H1 (cell line): Measurements from ENCODE around the gene FAM120C. TPM values are rescaled to one million over a fixed set of nuclear protein-coding genes. Genes with fewer than 3 reads are reported as not detected.

Source experiments
- CTCF ChIA-PET: fragments of 300-600 bp; sonication (Branson Sonifier 250); formaldehyde crosslinking; loops from one replicate; lab custom pipeline; 2021; ENCODE audit not compliant: partially characterized antibody; lab: Charles Lee
- POLR2A ChIA-PET: fragments of 300-600 bp; sonication (Branson Sonifier 250); formaldehyde crosslinking; loops from one replicate; lab custom pipeline; 2021; ENCODE audit warnings: inconsistent platforms; ENCODE audit not compliant: partially characterized antibody; lab: Charles Lee
- DNase-seq, 2 experiments: peaks; one replicate each; pipeline versions ENCODE4 v3.0.0 to v3.0.0-alpha.2; 2010 to 2022; ENCODE audit warnings: low spot score in 2 of 2, low read depth in 1 of 2, mixed read lengths in 1 of 2
- FAIRE-seq: peaks from 2 replicates; lab custom pipeline; 2011; peaks lifted over from hg19 to GRCh38; lab: Jason Lieb, UNC
- H2AFZ ChIP-seq: 2 replicates; pipeline ENCODE4 v1.8.1; 2012; ENCODE audit warnings: low read length, inconsistent platforms
- H2AK5ac ChIP-seq: 2 replicates; pipeline ENCODE4 v1.6.1; 2013; ENCODE audit warnings: low read depth, low read length
- H2BK120ac ChIP-seq: replicated peaks from 2 replicates; pipeline ENCODE3; 2013; ENCODE audit warnings: low read depth, low read length, inconsistent platforms
- H2BK12ac ChIP-seq: 2 replicates; pipeline ENCODE4 v1.6.1; 2013; ENCODE audit warnings: low read depth, low read length
- H2BK15ac ChIP-seq: 2 replicates; pipeline ENCODE4 v1.6.1; 2013; ENCODE audit warnings: low read length
- H2BK20ac ChIP-seq: 2 replicates; pipeline ENCODE4 v1.6.1; 2013; ENCODE audit warnings: low read length
- H2BK5ac ChIP-seq: 2 replicates; pipeline ENCODE4 v1.6.1; 2013; ENCODE audit warnings: low read depth, low read length
- H3K14ac ChIP-seq: 2 replicates; pipeline ENCODE4 v1.6.1; 2013; ENCODE audit warnings: inconsistent platforms; ENCODE audit not compliant: insufficient read length
- H3K18ac ChIP-seq: 2 replicates; pipeline ENCODE4 v1.6.1; 2013; ENCODE audit warnings: low read length; ENCODE audit errors: extremely low read depth
- H3K23ac ChIP-seq: 2 replicates; pipeline ENCODE4 v1.6.1; 2013; ENCODE audit warnings: inconsistent platforms; ENCODE audit not compliant: insufficient read length
- H3K23me2 ChIP-seq: 2 replicates; pipeline ENCODE4 v1.6.1; 2013; ENCODE audit warnings: low read depth, low read length
- H3K27ac ChIP-seq: 2 replicates; pipeline ENCODE4 v1.6.1; 2011; ENCODE audit warnings: low read depth, low read length, inconsistent platforms
- H3K27me3 ChIP-seq, 4 experiments: replicated peaks in 1 of 4; 1 replicate in 1 of 4; 2 replicates in 3 of 4; pipeline versions ENCODE4 v1.6.1 to v1.8.1; 2011 to 2013; ENCODE audit warnings: low read length in 3 of 4, mild to moderate bottlenecking in 3 of 4, inconsistent platforms in 2 of 4, mixed read lengths in 2 of 4, moderate library complexity in 1 of 4; ENCODE audit not compliant: control insufficient read depth in 3 of 4, insufficient read depth in 3 of 4; ENCODE audit errors: extremely low read depth in 1 of 4
- H3K36me3 ChIP-seq, 4 experiments: 2 replicates each; pipeline versions ENCODE4 v1.6.1 to v1.8.1; 2011 to 2013; ENCODE audit warnings: mild to moderate bottlenecking in 4 of 4, low read length in 3 of 4, moderate library complexity in 2 of 4, control low read depth in 1 of 4, inconsistent platforms in 1 of 4; ENCODE audit not compliant: insufficient read depth in 4 of 4, control insufficient read depth in 2 of 4
- H3K4ac ChIP-seq: replicated peaks from 2 replicates; pipeline ENCODE3; 2013; ENCODE audit warnings: low read length, low read depth, mixed read lengths, inconsistent platforms; ENCODE audit not compliant: insufficient read length
- H3K4me1 ChIP-seq, 4 experiments: replicated peaks in 1 of 4; 1 replicate in 1 of 4; 2 replicates in 3 of 4; pipeline versions ENCODE4 v1.6.1 to v1.8.1; 2011 to 2013; ENCODE audit warnings: low read length in 3 of 4, inconsistent platforms in 2 of 4, mixed read lengths in 1 of 4; ENCODE audit not compliant: insufficient read depth in 4 of 4, control insufficient read depth in 3 of 4
- H3K4me2 ChIP-seq, 2 experiments: 2 replicates each; pipeline versions ENCODE4 v1.6.1 to v1.8.1; 2011 to 2013; ENCODE audit warnings: low read depth in 2 of 2, low read length in 2 of 2, control low read depth in 1 of 2, inconsistent platforms in 1 of 2, mild to moderate bottlenecking in 1 of 2; ENCODE audit not compliant: insufficient read depth in 1 of 2
- H3K4me3 ChIP-seq, 4 experiments: fragments of 200-600, 300-600 bp in 1 of 4; sonication (generic), shearing (Covaris generic), sonication (Bioruptor Twin) in 1 of 4; 2 replicates each; pipeline versions ENCODE4 v1.5.1 to v1.8.1; 2011 to 2016; ENCODE audit warnings: low read length in 4 of 4, low read depth in 3 of 4, control low read depth in 2 of 4, inconsistent platforms in 2 of 4, mild to moderate bottlenecking in 2 of 4, mixed read lengths in 1 of 4, moderate library complexity in 1 of 4; ENCODE audit not compliant: insufficient read depth in 2 of 4; ENCODE audit errors: extremely low read depth in 1 of 4
- H3K56ac ChIP-seq: replicated peaks from 2 replicates; pipeline ENCODE3; 2013; ENCODE audit warnings: low read depth, mild to moderate bottlenecking, mixed read lengths, low read length, inconsistent platforms; ENCODE audit not compliant: insufficient read length
- H3K79me1 ChIP-seq: 2 replicates; pipeline ENCODE4 v1.6.1; 2013; ENCODE audit warnings: low read depth, low read length, control low read depth
- H3K79me2 ChIP-seq, 2 experiments: 2 replicates each; pipeline versions ENCODE4 v1.6.1 to v1.8.1; 2012 to 2013; ENCODE audit warnings: low read length in 2 of 2, mild to moderate bottlenecking in 2 of 2, inconsistent platforms in 1 of 2; ENCODE audit not compliant: insufficient read depth in 2 of 2, control insufficient read depth in 1 of 2
- H3K9ac ChIP-seq, 4 experiments: replicated peaks in 1 of 4; 1 replicate in 1 of 4; 2 replicates in 3 of 4; pipeline versions ENCODE4 v1.6.1 to v1.8.1; 2011 to 2013; ENCODE audit warnings: low read depth in 3 of 4, low read length in 3 of 4, control low read depth in 2 of 4, mild to moderate bottlenecking in 2 of 4, moderate library complexity in 2 of 4, inconsistent platforms in 1 of 4; ENCODE audit errors: extremely low read depth in 1 of 4
- H3K9me3 ChIP-seq, 2 experiments: 2 replicates each; pipeline versions ENCODE4 v1.6.1 to v1.8.1; 2012 to 2013; ENCODE audit warnings: mild to moderate bottlenecking in 2 of 2, moderate library complexity in 2 of 2, control low read depth in 1 of 2, inconsistent platforms in 1 of 2, low read depth in 1 of 2, low read length in 1 of 2, mixed read lengths in 1 of 2; ENCODE audit not compliant: insufficient read depth in 2 of 2
- H4K20me1 ChIP-seq, 2 experiments: replicated peaks in 1 of 2; 2 replicates each; pipeline versions ENCODE3 to v1.8.1; 2011 to 2013; ENCODE audit warnings: inconsistent platforms in 2 of 2, low read length in 2 of 2, mild to moderate bottlenecking in 1 of 2; ENCODE audit not compliant: insufficient read depth in 2 of 2, control insufficient read depth in 1 of 2
- H4K5ac ChIP-seq: 2 replicates; pipeline ENCODE4 v1.6.1; 2013; ENCODE audit warnings: low read length, low read depth, mixed read lengths, inconsistent platforms; ENCODE audit not compliant: insufficient read length
- H4K8ac ChIP-seq: 2 replicates; pipeline ENCODE4 v1.8.0; 2013; ENCODE audit warnings: mild to moderate bottlenecking, moderate library complexity, low read length, inconsistent platforms; ENCODE audit not compliant: insufficient read depth; ENCODE audit errors: extremely low read depth
- H4K91ac ChIP-seq: replicated peaks from 2 replicates; pipeline ENCODE3; 2013; ENCODE audit warnings: low read length, mixed read lengths, inconsistent platforms; ENCODE audit not compliant: insufficient read length
- ASH2L ChIP-seq: fragments of 200-600, 300-600 bp; sonication (generic); IDR thresholded peaks from one replicate; pipeline ENCODE4 v1.7.1; 2017; ENCODE audit warnings: low read length
- BRCA1 ChIP-seq: IDR thresholded peaks from 2 replicates; pipeline ENCODE4 v1.6.1; 2012; ENCODE audit warnings: low read depth, low read length, improper control_type of control experiment
- CBX5 ChIP-seq: fragments of 300-800, 300-1000 bp; sonication (generic); IDR thresholded peaks from 2 replicates; pipeline ENCODE4 v1.7.1; 2016; ENCODE audit warnings: antibody characterized with exemption, low read length, low read depth
- CHD1 ChIP-seq: IDR thresholded peaks from 2 replicates; pipeline ENCODE4 v1.6.1; 2012; ENCODE audit warnings: low read depth, low read length, improper control_type of control experiment
- CHD2 ChIP-seq: IDR thresholded peaks from 2 replicates; pipeline ENCODE4 v1.6.1; 2012; ENCODE audit warnings: low read length, improper control_type of control experiment
- EGR1 ChIP-seq: IDR thresholded peaks from 2 replicates; pipeline ENCODE4 v1.6.1; 2011; ENCODE audit warnings: low read depth, low read length, borderline replicate concordance
- GABPA ChIP-seq: IDR thresholded peaks from 2 replicates; pipeline ENCODE4 v1.6.1; 2011; ENCODE audit warnings: mild to moderate bottlenecking, low read length, moderate library complexity, borderline replicate concordance; ENCODE audit not compliant: insufficient read depth
- GTF2F1 ChIP-seq: IDR thresholded peaks from 2 replicates; pipeline ENCODE4 v1.6.1; 2012; ENCODE audit warnings: low read depth, low read length, improper control_type of control experiment, borderline replicate concordance
- HDAC2 ChIP-seq, 2 experiments: fragments of 300-600 bp in 1 of 2; sonication (generic) in 1 of 2; IDR thresholded peaks; 2 replicates each; pipeline ENCODE4 v1.6.1; 2011 to 2012; ENCODE audit warnings: low read depth in 2 of 2, low read length in 2 of 2, mild to moderate bottlenecking in 2 of 2, moderate library complexity in 2 of 2, borderline replicate concordance in 1 of 2, inconsistent platforms in 1 of 2
- KDM5A ChIP-seq: fragments of 200-600 bp; IDR thresholded peaks from 2 replicates; pipeline ENCODE4 v1.7.1; 2012; ENCODE audit warnings: mild to moderate bottlenecking, low read length, inconsistent platforms, mixed read lengths
- MAFK ChIP-seq: IDR thresholded peaks from 2 replicates; pipeline ENCODE4 v1.6.1; 2012; ENCODE audit warnings: low read depth, mild to moderate bottlenecking, improper control_type of control experiment, low read length
- NRF1 ChIP-seq: IDR thresholded peaks from 2 replicates; pipeline ENCODE4 v1.6.1; 2011; ENCODE audit warnings: mild to moderate bottlenecking, low read depth, low read length, improper control_type of control experiment
- PHF8 ChIP-seq: fragments of 200-600 bp; sonication (generic); conservative IDR thresholded peaks from 2 replicates; pipeline ENCODE4 v1.7.1; 2012; ENCODE audit warnings: low read depth, mild to moderate bottlenecking, inconsistent platforms, low read length, moderate library complexity
- RFX5 ChIP-seq: IDR thresholded peaks from 2 replicates; pipeline ENCODE4 v1.6.1; 2011; ENCODE audit warnings: low read depth, low read length, improper control_type of control experiment, borderline replicate concordance
- RXRA ChIP-seq: IDR thresholded peaks from 2 replicates; pipeline ENCODE4 v1.6.1; 2011; ENCODE audit warnings: low read depth, mild to moderate bottlenecking, low read length, moderate library complexity; ENCODE audit not compliant: insufficient read depth
- YY1 ChIP-seq: IDR thresholded peaks from 2 replicates; pipeline ENCODE4 v1.6.1; 2011; ENCODE audit warnings: low read depth, mild to moderate bottlenecking, low read length
- WGBS, 2 experiments: shearing (Covaris generic) in 1 of 2; methylation state at CpG; one replicate each; pipeline versions ENCODE4 v1.1.6 to v1.1.7; 2013 to 2015; ENCODE audit warnings: low lambda C conversion rate in 2 of 2, mixed read lengths in 2 of 2, inconsistent platforms in 1 of 2, low coverage in 1 of 2, missing lambda C conversion rate in 1 of 2; ENCODE audit not compliant: insufficient replicate concordance in 2 of 2, insufficient coverage in 1 of 2, insufficient read length in 1 of 2; ENCODE audit errors: extremely low coverage in 1 of 2, missing lambda C conversion rate in 1 of 2; 5-methylcytosine and 5-hydroxymethylcytosine counted together
- polyA plus RNA-seq, 7 experiments: library from polyadenylated mRNA; depleted of rRNA in 3 of 7; stranded (reverse) in 5 of 7; unstranded in 2 of 7; fragments of >200 nt in 5 of 7; fragments of 200-250 nt in 2 of 7; gene quantifications; 1 replicate in 5 of 7; 2 replicates in 1 of 7; 4 replicates in 1 of 7; pipeline versions ENCODE4 v1.2.1 to v1.2.3, GENCODE V29; 2011 to 2013; ENCODE audit warnings: missing spikeins in 2 of 7, mixed read lengths in 2 of 7
- total RNA-seq: library from RNA; stranded (reverse); fragmentation: NEBNext Ultra II Directional; extraction: Animal tissue kit (Norgen Biotek cat#: 25700); gene quantifications from 2 replicates; pipeline ENCODE4 v1.2.1, GENCODE V29; 2021

FAM120C gene
- total and polyA plus RNA-seq, 2 of the 8 experiments (the other 6 are each of a cell fraction or from before 2014, with no cell fraction given) = 4.4 to 8.1 TPM

GRCh38 chrX:54076903-54077302, 106.2 kb downstream of the FAM120C start:
- H2BK12ac ChIP-seq = no peak overlapping the region
- no peak overlapping the region for H3K56ac ChIP-seq
- no peak for FAIRE-seq
- H2BK15ac ChIP-seq = no peak overlapping the region
- H3K36me3 ChIP-seq = no peaks in the 10 kb centered on the region
- no peak overlapping the region for H3K4me2 ChIP-seq
- no peaks in the 10 kb centered on the region for H3K79me1 ChIP-seq
- no peak overlapping the region for H4K91ac ChIP-seq
- H2AK5ac ChIP-seq = no peak overlapping the region
- H4K5ac ChIP-seq = no peak overlapping the region
- H3K23ac ChIP-seq = no peak overlapping the region
- no peak overlapping the region for H3K27ac ChIP-seq
- H2BK5ac ChIP-seq = no peak overlapping the region
- H3K14ac ChIP-seq = no peak overlapping the region
- no peaks in the 10 kb centered on the region for H3K79me2 ChIP-seq
- POLR2A ChIA-PET = no interaction called here
- no peak overlapping the region for H2BK120ac ChIP-seq
- no peak for DNase-seq
- H3K23me2 ChIP-seq = no peaks in the 10 kb centered on the region
- H3K4ac ChIP-seq = no peak overlapping the region
- H4K20me1 ChIP-seq = no peaks in the 10 kb centered on the region
- no peak overlapping the region for H3K18ac ChIP-seq
- CTCF ChIA-PET = no interaction called here
- no peak overlapping the region for H2AFZ ChIP-seq
- no peak overlapping the region for H4K8ac ChIP-seq
- H3K9me3 ChIP-seq = no peaks in the 10 kb centered on the region
- 83% methylated on average over 2 of the region's 2 CpGs; no CpG with 5 or more reads in 1 of the 2 experiments for WGBS, 2 experiments
- H3K4me1 ChIP-seq = no peaks in the 10 kb centered on the region
- H2BK20ac ChIP-seq = no peak overlapping the region
- H3K4me3 ChIP-seq = no peak overlapping the region
- H3K27me3 ChIP-seq = no peaks in the 10 kb centered on the region
- no peak overlapping the region for H3K9ac ChIP-seq
- no peak for TF ChIP-seq HDAC2 (IDR thresholded peaks at IDR 0.05; ENCODE audit: borderline replicate concordance in 1 of 2, low read depth in 2 of 2, low read length in 2 of 2)
- no peak for TF ChIP-seq ASH2L
- no peak for TF ChIP-seq MAFK
- TF ChIP-seq NRF1 = no peak
- TF ChIP-seq CHD1 = no peak
- TF ChIP-seq BRCA1 = no peak
- no peak for TF ChIP-seq GABPA
- TF ChIP-seq GTF2F1 = no peak
- TF ChIP-seq EGR1 = no peak
- TF ChIP-seq YY1 = no peak
- no peak for TF ChIP-seq KDM5A
- TF ChIP-seq PHF8 = no peak
- TF ChIP-seq RXRA = no peak
- no peak for TF ChIP-seq CBX5
- TF ChIP-seq CHD2 = no peak
- no peak for TF ChIP-seq RFX5
